ENCODE measurements around the gene MRPS35.

GRCh38 chr12:27707216-27707615 is 3.4 kb upstream of the MRPS35 start:
- TF ChIP-seq POLR2A (IDR thresholded peaks at IDR 0.05): no peak
- TF ChIP-seq, protein P1, sequence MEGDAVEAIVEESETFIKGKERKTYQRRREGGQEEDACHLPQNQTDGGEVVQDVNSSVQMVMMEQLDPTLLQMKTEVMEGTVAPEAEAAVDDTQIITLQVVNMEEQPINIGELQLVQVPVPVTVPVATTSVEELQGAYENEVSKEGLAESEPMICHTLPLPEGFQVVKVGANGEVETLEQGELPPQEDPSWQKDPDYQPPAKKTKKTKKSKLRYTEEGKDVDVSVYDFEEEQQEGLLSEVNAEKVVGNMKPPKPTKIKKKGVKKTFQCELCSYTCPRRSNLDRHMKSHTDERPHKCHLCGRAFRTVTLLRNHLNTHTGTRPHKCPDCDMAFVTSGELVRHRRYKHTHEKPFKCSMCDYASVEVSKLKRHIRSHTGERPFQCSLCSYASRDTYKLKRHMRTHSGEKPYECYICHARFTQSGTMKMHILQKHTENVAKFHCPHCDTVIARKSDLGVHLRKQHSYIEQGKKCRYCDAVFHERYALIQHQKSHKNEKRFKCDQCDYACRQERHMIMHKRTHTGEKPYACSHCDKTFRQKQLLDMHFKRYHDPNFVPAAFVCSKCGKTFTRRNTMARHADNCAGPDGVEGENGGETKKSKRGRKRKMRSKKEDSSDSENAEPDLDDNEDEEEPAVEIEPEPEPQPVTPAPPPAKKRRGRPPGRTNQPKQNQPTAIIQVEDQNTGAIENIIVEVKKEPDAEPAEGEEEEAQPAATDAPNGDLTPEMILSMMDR (IDR thresholded peaks at IDR 0.05): no peak
- no peak for TF ChIP-seq POLR2AphosphoS5 (IDR thresholded peaks at IDR 0.05)
- no peak for TF ChIP-seq EP300 (IDR thresholded peaks at IDR 0.05)

All from gastroesophageal sphincter (tissue), 3 donors.